NCI-H226 (cell line): Measurements from ENCODE around the gene ANO2.
A peak's percentile ranks its signal among the peaks of the same experiment; 100 is the strongest.

ENCODE experiments used
- DNase-seq: peaks from one replicate; pipeline ENCODE4 v3.0.0-alpha.2; 2015

The ANO2 gene

GRCh38 chr12:5945071-5946008 is at the start of gene ANO2:
Gene ANO2 (minus strand): TSS chr12:5945259. CDS start chr12:5945217, 42 bp downstream.
- DNase-seq: no peak

DNA sequence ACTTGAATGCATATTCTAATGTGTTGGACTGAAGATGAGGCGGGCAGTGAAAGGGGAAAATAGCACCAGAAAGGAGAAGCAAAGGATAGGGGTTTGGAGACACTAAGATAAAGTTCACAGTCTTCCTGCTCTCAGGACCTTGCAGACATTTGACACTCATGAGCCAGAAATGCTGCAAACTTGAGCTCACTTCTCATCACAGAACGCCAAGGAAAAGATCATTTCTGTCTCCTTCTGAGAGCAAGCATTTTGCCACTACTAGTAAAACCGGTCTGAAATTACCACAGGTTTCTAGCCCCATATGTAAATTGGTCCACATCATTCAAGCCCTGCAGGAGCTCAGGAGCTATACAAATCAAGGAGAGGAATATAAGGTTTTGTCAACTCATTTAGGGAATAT is 44.6 kb upstream of the ANO2 start:
- DNase-seq: no peak

DNA sequence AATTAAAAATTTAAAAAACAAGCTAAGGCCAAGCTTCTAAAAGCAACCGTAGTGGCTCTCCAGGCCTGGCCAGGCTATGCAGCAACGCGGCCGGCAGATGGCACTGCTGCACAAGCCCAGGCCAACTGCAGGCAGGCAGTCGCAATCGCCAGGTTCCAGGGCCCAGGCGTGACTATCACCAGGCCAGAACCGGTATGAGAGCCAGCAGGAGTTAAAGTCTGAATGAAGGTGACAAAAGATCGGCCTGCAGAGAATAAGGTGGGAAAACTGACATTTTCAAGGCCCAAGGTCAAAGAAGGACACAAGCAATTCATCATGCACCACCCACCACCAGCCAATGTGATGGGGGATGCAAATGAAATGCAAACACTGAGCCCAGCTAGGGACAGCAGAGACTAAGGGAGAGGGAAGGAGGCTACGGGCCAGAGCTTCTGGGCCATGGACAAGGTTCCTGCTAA is 43.6 kb upstream of the ANO2 start:
- DNase-seq: peak; percentile 40

DNA sequence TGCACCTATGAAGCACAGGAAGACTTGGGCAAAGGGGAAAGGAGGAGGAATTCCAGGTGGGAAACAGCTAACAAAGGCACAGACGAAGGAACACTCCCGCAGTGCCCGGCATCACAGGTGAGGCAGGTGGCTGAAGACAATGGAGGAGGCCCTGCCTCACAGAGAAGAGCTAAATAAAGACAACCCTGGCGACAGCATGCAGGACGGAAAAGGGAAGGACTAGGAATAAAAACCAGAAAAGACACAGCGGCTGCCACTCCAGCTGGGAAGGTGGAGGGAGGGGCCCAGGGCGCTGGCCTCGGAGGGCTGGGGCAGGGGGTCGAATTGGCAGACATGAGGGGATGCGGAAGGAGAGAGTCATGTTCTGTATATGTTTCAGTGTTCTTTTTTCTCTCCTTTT is 43.0 kb upstream of the ANO2 start:
- DNase-seq: no peak

GRCh38 chr12:5987573-5987972 is 42.5 kb upstream of the ANO2 start:
- DNase-seq: no peak

GRCh38 chr12:5985471-5985870 is 40.4 kb upstream of the ANO2 start:
- no peak for DNase-seq

- DNase-seq: no peak
Measured at GRCh38 chr12:5984873-5985272, 39.8 kb upstream of the ANO2 start.

GRCh38 chr12:5982106-5982505 is 37.0 kb upstream of the ANO2 start:
- no peak for DNase-seq

DNA sequence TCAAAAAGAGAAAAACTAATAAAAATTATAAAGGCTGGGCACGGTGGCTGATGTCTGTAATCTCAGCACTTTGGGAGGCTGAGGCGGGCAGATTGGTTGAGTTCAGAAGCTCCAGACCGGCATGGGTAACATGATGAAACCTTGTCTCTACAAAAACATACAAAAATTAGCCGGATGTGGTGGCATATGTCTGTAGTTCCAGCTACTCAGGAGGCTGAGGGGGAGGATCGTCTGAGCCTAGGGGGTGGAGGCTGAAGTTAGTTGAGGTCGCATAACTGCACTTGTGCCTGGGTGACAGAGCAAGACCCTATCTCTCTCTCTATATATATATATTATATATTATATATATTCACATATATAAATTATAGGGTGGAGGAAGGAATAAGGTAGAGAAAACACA is 32.5 kb upstream of the ANO2 start:
- no peak for DNase-seq

DNA sequence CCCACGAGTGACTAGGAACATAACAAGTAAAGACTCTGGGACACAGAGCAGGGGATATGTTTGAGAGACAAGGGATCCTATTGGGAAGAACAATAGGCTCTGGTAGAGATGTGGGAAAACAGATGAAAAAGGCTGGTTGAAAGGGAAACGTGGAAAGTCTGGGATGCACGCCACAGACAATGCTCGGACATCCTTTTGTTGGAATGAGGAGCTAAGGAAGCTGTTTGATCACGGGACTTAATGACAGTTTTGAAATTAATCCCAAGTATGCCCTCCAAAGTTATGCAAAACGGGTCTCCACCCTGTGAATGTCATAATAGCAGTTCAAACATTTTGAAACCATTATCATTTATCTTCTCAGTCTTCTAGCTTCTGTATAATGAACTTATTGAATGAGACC is 31.7 kb upstream of the ANO2 start:
- DNase-seq: no peak

GRCh38 chr12:5976196-5976595 is 31.1 kb upstream of the ANO2 start:
- no peak for DNase-seq

DNA sequence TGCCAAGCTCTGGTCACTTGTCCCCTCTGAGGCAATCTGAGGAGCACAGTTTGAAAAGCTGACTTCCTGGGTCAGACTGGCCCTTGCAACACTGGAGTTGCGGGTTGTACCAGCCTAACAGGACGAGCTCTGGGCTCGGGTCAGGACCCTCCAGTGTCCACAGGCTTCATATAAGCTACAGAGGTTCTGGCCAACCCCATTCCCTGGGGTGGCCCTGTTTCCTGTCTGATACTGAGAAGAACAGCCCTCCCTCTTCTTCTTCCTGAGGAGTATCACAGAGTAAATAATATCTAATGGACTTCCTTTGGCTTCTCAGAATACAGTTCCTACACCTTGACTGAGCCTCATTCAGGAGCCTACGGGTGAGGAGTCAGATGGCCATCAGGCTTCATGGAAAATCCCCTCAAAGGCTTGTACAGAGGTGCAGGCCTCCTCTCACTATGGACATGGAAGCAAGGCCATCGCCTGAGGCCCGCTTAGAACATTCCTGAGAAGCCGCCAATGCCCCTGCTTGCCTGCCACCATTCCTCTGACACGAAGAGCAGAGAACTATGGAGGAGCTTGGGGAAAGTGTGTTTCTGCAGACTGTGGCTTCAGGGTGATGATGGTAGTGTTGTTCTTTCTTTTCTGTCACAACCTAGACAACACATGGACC is 28.5 kb upstream of the ANO2 start:
- no peak for DNase-seq

GRCh38 chr12:5972387-5972786 is 27.3 kb upstream of the ANO2 start:
- no peak for DNase-seq

- no peak for DNase-seq
Measured at GRCh38 chr12:5971194-5971850, 26.3 kb upstream of the ANO2 start.

- DNase-seq: no peak
Measured at GRCh38 chr12:5969974-5970690, 25.1 kb upstream of the ANO2 start.

GRCh38 chr12:5969156-5969973 is 24.3 kb upstream of the ANO2 start:
- DNase-seq: no peak

DNA sequence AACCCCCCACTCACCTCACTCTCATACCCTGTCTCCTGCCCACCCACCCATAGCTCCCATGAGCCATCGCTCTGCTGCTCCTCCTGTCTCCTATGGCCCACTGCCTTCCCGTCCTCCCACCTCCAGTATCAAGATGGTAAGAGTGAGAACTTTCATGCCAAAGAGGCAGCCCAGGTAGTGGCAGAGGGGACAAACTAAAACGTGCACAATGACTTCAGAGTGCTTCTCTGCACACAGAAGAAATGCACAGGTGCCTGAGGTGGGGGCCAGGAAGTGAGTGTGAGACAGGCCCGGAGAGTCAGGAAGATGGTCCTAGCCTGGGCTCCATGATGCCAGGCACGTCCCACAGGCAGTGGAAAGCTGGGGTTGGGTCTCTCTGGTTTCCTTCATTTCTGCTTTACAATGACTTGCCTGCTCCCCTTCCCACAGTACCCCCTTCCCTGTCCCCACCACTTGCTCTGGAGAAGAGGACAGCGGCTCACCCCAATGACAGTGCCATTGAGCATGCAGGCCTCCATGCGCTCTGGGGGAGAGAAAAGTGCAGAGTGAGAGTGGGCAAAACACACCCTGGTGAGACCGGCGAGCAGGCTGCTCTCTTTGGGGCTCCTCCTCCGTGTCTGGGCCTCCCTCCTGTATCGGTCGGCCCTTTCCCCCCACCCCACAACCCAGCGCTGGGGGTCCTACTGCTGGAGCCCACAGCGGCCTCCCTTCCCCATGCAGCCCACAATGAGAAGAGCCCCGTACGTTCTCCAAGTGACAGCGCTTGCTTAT is 22.8 kb upstream of the ANO2 start:
- no peak for DNase-seq

GRCh38 chr12:5966486-5967095 is 21.5 kb upstream of the ANO2 start:
- no peak for DNase-seq

DNA sequence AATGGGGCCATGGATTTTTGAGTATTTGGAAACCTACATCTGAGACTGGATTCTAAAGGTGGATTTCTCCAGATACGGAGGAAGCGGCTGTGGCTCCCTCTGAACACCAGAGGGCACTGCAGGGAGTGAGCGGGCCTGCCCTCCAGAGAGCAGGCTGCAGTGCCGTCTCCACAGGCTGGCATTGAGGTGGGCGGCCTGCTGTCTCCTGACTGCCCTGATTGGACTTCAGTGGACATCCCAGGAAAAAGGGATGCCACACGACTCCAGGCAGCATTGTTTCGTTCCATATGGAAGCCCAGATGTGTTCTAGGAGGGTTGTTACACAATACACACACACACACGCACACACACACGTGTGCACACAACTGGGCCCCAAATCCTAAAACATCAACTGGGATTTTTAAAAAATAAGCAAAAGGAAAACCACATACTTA is 20.9 kb upstream of the ANO2 start:
- DNase-seq: peak; percentile 35
